ENCODE data around the gene CCNA1. TPM values are rescaled to one million over a fixed set of nuclear protein-coding genes. Genes with fewer than 3 reads are reported as not detected.
A peak's percentile ranks its signal among the peaks of the same experiment; 100 is the strongest.

Gene CCNA1
- total and polyA plus RNA-seq, 2 donors from 2014 or later: 0.54 to 0.98 TPM

DNA sequence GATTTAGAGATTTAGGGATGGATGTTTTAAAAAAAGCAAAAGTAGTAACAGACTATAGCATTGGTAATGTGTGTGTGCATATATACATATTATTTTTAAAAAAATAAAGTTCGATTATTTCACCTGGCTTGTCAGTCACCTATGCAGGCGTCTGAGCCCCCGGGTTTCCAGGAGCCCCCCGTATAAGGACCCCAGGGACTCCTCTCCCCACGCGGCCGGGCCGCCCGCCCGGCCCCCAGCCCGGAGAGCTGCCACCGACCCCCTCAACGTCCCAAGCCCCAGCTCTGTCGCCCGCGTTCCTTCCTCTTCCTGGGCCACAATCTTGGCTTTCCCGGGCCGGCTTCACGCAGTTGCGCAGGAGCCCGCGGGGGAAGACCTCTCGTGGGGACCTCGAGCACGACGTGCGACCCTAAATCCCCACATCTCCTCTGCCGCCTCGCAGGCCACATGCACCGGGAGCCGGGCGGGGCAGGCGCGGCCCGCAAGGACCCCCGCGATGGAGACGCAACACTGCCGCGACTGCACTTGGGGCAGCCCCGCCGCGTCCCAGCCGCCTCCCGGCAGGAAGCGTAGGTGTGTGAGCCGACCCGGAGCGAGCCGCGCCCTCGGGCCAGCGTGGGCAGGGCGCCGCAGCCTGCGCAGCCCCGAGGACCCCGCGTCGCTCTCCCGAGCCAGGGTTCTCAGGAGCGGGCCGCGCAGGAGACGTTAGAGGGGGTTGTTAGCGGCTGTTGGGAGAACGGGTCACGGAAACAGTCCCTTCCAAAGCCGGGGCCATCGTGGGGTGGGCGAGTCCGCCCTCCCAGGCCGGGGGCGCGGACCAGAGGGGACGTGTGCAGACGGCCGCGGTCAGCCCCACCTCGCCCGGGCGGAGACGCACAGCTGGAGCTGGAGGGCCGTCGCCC, 840 bp upstream of the CCNA1 start:
- no peak overlapping the region for H3K27ac ChIP-seq (ENCODE audit: low read depth in 2 of 2, low read length in 2 of 2)
- no peak for TF ChIP-seq CTCF (IDR thresholded peaks at IDR 0.05; ENCODE audit: borderline replicate concordance, extremely low read depth, insufficient read depth)
- H3K4me1 ChIP-seq (ENCODE audit: control insufficient read depth in 2 of 3, insufficient read depth in 2 of 3, low read depth in 1 of 3, low read length in 3 of 3): peaks cover 0 to 10% (median 0%) of the 10 kb centered on the region in 3 donors
- H3K9me3 ChIP-seq (ENCODE audit: control insufficient read depth in 2 of 3, insufficient read depth in 1 of 3, low read length in 3 of 3): no peaks in the 10 kb centered on the region
- DNase-seq (peak; percentile 41 to 83 (median 45)), FAIRE-seq (no peak)
- no peaks in the 10 kb centered on the region for H3K36me3 ChIP-seq (ENCODE audit: control insufficient read depth in 2 of 3, insufficient read depth in 3 of 3, low read length in 3 of 3)
- peaks cover 17% of the 10 kb centered on the region for H3K27me3 ChIP-seq (ENCODE audit: control insufficient read depth, insufficient read depth, low read length)
- peak overlapping the region in 1 of 3 donors; percentile 45 for H3K4me3 ChIP-seq (ENCODE audit: low read length in 3 of 3)
- H3K9ac ChIP-seq (ENCODE audit: low read length in 3 of 3): no peak overlapping the region
- intact Hi-C loops (cut with DNase I): no loop called here

GRCh38 chr13:36436811-36437210, 4.5 kb downstream of the CCNA1 start:
- peaks cover 0 to 5% (median 0%) of the 10 kb centered on the region in 3 donors for H3K4me1 ChIP-seq (ENCODE audit: control insufficient read depth in 2 of 3, insufficient read depth in 2 of 3, low read depth in 1 of 3, low read length in 3 of 3)
- H3K9me3 ChIP-seq (ENCODE audit: control insufficient read depth in 2 of 3, insufficient read depth in 1 of 3, low read length in 3 of 3): no peaks in the 10 kb centered on the region
- H3K27ac ChIP-seq (ENCODE audit: low read depth in 2 of 2, low read length in 2 of 2): no peak overlapping the region
- FAIRE-seq (no peak), DNase-seq (no peak)
- H3K9ac ChIP-seq (ENCODE audit: low read length in 3 of 3): no peak overlapping the region
- no peak overlapping the region for H3K4me3 ChIP-seq (ENCODE audit: low read length in 3 of 3)
- intact Hi-C loops (cut with DNase I): no loop called here
- H3K27me3 ChIP-seq (ENCODE audit: control insufficient read depth, insufficient read depth, low read length): peaks cover 2% of the 10 kb centered on the region
- H3K36me3 ChIP-seq (ENCODE audit: control insufficient read depth in 2 of 3, insufficient read depth in 3 of 3, low read length in 3 of 3): no peaks in the 10 kb centered on the region
- TF ChIP-seq CTCF (IDR thresholded peaks at IDR 0.05; ENCODE audit: borderline replicate concordance, extremely low read depth, insufficient read depth): no peak

DNA sequence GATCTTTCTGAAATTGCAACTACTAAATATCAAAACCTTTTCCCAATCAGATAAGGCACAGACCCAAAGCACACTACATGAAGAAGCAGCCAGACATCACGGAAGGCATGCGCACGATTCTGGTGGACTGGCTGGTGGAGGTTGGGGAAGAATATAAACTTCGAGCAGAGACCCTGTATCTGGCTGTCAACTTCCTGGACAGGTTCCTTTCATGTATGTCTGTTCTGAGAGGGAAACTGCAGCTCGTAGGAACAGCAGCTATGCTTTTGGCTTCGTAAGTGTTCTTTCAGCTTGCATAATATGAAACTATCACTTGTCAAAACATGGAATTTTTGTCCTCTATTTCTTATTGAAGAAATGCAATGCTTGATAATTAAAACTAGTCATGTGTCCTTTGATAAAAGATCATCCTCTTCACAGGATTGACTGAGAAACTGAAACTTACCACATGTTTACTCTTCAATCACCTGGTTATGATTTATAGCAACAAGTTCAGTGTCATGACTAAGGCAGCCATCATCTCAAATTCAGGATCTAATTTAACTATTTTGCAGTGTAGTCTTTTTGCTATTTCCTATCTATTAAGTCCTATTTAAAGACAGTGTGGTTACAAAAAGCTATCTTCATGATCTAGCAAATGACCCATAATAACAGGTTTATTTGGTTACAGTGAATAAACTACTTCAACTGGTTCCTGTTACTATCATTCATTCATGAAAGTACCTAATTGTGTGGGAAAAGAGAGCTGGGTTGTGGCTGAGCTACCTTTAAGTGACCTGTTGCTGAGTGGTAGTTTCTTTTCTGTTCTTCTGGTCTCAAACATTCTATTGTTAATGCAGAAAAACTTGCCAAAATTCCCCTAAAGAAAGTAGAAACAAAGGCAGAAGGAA, 6.5 kb downstream of the CCNA1 start:
- DNase-seq (no peak), FAIRE-seq (no peak)
- H3K9me3 ChIP-seq (ENCODE audit: control insufficient read depth in 2 of 3, insufficient read depth in 1 of 3, low read length in 3 of 3): no peaks in the 10 kb centered on the region
- TF ChIP-seq CTCF (IDR thresholded peaks at IDR 0.05; ENCODE audit: borderline replicate concordance, extremely low read depth, insufficient read depth): no peak
- no peaks in the 10 kb centered on the region for H3K36me3 ChIP-seq (ENCODE audit: control insufficient read depth in 2 of 3, insufficient read depth in 3 of 3, low read length in 3 of 3)
- no peak overlapping the region for H3K4me3 ChIP-seq (ENCODE audit: low read length in 3 of 3)
- H3K9ac ChIP-seq (ENCODE audit: low read length in 3 of 3): no peak overlapping the region
- intact Hi-C loops (cut with DNase I): no loop called here
- no peaks in the 10 kb centered on the region for H3K27me3 ChIP-seq (ENCODE audit: control insufficient read depth, insufficient read depth, low read length)
- H3K27ac ChIP-seq (ENCODE audit: low read depth in 2 of 2, low read length in 2 of 2): no peak overlapping the region
- H3K4me1 ChIP-seq (ENCODE audit: control insufficient read depth in 2 of 3, insufficient read depth in 2 of 3, low read depth in 1 of 3, low read length in 3 of 3): no peaks in the 10 kb centered on the region

All from kidney (tissue), 14 donors.